H9 (cell line): ENCODE measurements around the gene OXSR1. TPM values are rescaled to one million over a fixed set of nuclear protein-coding genes. Genes with fewer than 3 reads are reported as not detected.

Experiments used
- DNase-seq: peaks from one replicate; pipeline ENCODE4 v3.0.0-alpha.2; 2017
- H2AFZ ChIP-seq: one replicate; pipeline ENCODE4 v1.6.1; 2013; ENCODE audit warnings: mild to moderate bottlenecking, low read length, control low read depth, moderate library complexity
- H2AK5ac ChIP-seq: 2 replicates; pipeline ENCODE4 v1.6.1; 2013; ENCODE audit warnings: low read length, control low read depth, mixed read lengths; ENCODE audit not compliant: insufficient read length
- H2BK120ac ChIP-seq: one replicate; pipeline ENCODE4 v1.6.1; 2013; ENCODE audit warnings: low read depth, mild to moderate bottlenecking, low read length, control low read depth, inconsistent platforms; ENCODE audit not compliant: poor library complexity, severe bottlenecking
- H2BK12ac ChIP-seq: 2 replicates; pipeline ENCODE4 v1.6.1; 2013; ENCODE audit warnings: low read length, control low read depth, mixed read lengths, low read depth; ENCODE audit not compliant: insufficient read length
- H2BK15ac ChIP-seq: 2 replicates; pipeline ENCODE4 v1.6.1; 2013; ENCODE audit warnings: low read depth, low read length, control low read depth
- H2BK20ac ChIP-seq: one replicate; pipeline ENCODE4 v1.6.1; 2013; ENCODE audit warnings: low read depth, mild to moderate bottlenecking, low read length, control low read depth, inconsistent platforms; ENCODE audit not compliant: poor library complexity, severe bottlenecking
- H2BK5ac ChIP-seq: 2 replicates; pipeline ENCODE4 v1.6.1; 2013; ENCODE audit warnings: low read length, control low read depth, mixed read lengths; ENCODE audit not compliant: insufficient read length
- H3K14ac ChIP-seq: 2 replicates; pipeline ENCODE4 v1.6.1; 2013; ENCODE audit warnings: low read length, control low read depth; ENCODE audit not compliant: insufficient read depth
- H3K18ac ChIP-seq: 2 replicates; pipeline ENCODE4 v1.6.1; 2013; ENCODE audit warnings: low read depth, mild to moderate bottlenecking, mixed read lengths, low read length, control low read depth; ENCODE audit not compliant: insufficient read length
- H3K23ac ChIP-seq: 2 replicates; pipeline ENCODE4 v1.6.1; 2013; ENCODE audit warnings: low read length, control low read depth, mixed read lengths, low read depth; ENCODE audit not compliant: insufficient read length
- H3K23me2 ChIP-seq: 2 replicates; pipeline ENCODE4 v1.6.1; 2013; ENCODE audit warnings: low read depth, mild to moderate bottlenecking, mixed read lengths, low read length, control low read depth; ENCODE audit not compliant: insufficient read length, poor library complexity, severe bottlenecking
- H3K27ac ChIP-seq: 2 replicates; pipeline ENCODE4 v1.5.1; 2013; ENCODE audit warnings: low read length, control low read depth, mixed read lengths, low read depth; ENCODE audit not compliant: insufficient read length
- H3K27me3 ChIP-seq: 2 replicates; pipeline ENCODE4 v1.6.1; 2013; ENCODE audit warnings: low read length, control low read depth, inconsistent platforms; ENCODE audit not compliant: insufficient read depth
- H3K4ac ChIP-seq: 2 replicates; pipeline ENCODE4 v1.6.1; 2013; ENCODE audit warnings: low read depth, mild to moderate bottlenecking, control low read depth, inconsistent platforms, low read length, moderate library complexity
- H3K4me1 ChIP-seq: 2 replicates; pipeline ENCODE4 v1.6.1; 2013; ENCODE audit warnings: low read length, control low read depth, inconsistent platforms; ENCODE audit not compliant: insufficient read depth
- H3K4me2 ChIP-seq: 2 replicates; pipeline ENCODE4 v1.6.1; 2013; ENCODE audit warnings: low read length, control low read depth, mixed read lengths; ENCODE audit not compliant: insufficient read length, insufficient read depth
- H3K56ac ChIP-seq: 2 replicates; pipeline ENCODE4 v1.6.1; 2013; ENCODE audit warnings: low read depth, mild to moderate bottlenecking, mixed read lengths, low read length, control low read depth; ENCODE audit not compliant: insufficient read length
- H3K79me1 ChIP-seq: 2 replicates; pipeline ENCODE4 v1.6.1; 2013; ENCODE audit warnings: low read depth, mild to moderate bottlenecking, moderate library complexity, low read length, control low read depth, inconsistent platforms; ENCODE audit not compliant: insufficient read depth, poor library complexity, severe bottlenecking
- H3K79me2 ChIP-seq: 2 replicates; pipeline ENCODE4 v1.6.1; 2013; ENCODE audit warnings: low read length, control low read depth, inconsistent platforms; ENCODE audit not compliant: insufficient read depth
- H3K9ac ChIP-seq: 2 replicates; pipeline ENCODE4 v1.6.1; 2013; ENCODE audit warnings: low read length, control low read depth, mixed read lengths; ENCODE audit not compliant: insufficient read length; ENCODE audit errors: extremely low read depth
- H3K9me3 ChIP-seq: one replicate; pipeline ENCODE4 v1.6.1; 2013; ENCODE audit warnings: low read depth, low read length, inconsistent platforms; ENCODE audit not compliant: control insufficient read depth
- H3T11ph ChIP-seq: one replicate; pipeline ENCODE4 v1.6.1; 2013; ENCODE audit warnings: mild to moderate bottlenecking, low read length, control low read depth, inconsistent platforms
- H4K20me1 ChIP-seq: one replicate; pipeline ENCODE4 v1.6.1; 2013; ENCODE audit not compliant: control insufficient read depth, insufficient read length, insufficient read depth
- H4K5ac ChIP-seq: 2 replicates; pipeline ENCODE4 v1.6.1; 2013; ENCODE audit warnings: low read depth, mild to moderate bottlenecking, mixed read lengths, low read length, control low read depth; ENCODE audit not compliant: insufficient read length
- H4K8ac ChIP-seq: replicated peaks from 2 replicates; pipeline ENCODE4 v1.6.1; 2013; ENCODE audit warnings: low read length, control low read depth, mixed read lengths, low read depth; ENCODE audit not compliant: insufficient read length
- H4K91ac ChIP-seq: 2 replicates; pipeline ENCODE4 v1.6.1; 2013; ENCODE audit warnings: low read depth, mild to moderate bottlenecking, moderate library complexity, mixed read lengths, low read length, control low read depth; ENCODE audit not compliant: insufficient read length
- H3K27ac Mint-ChIP-seq, 3 experiments: 2 replicates in 2 of 3; 3 replicates in 1 of 3; pipeline ENCODE4 v1.8.0; 2020 to 2021; ENCODE audit warnings: mixed read lengths in 3 of 3, mild to moderate bottlenecking in 1 of 3, moderate library complexity in 1 of 3
- H3K27me3 Mint-ChIP-seq: 2 replicates; pipeline ENCODE4 v1.8.0; 2021; ENCODE audit warnings: low read depth, mild to moderate bottlenecking, moderate library complexity, mixed read lengths
- H3K36me3 Mint-ChIP-seq, 3 experiments: 2 replicates in 2 of 3; 3 replicates in 1 of 3; pipeline ENCODE4 v1.8.0; 2020 to 2021; ENCODE audit warnings: low read depth in 3 of 3, mixed read lengths in 3 of 3; ENCODE audit not compliant: insufficient read depth in 1 of 3
- H3K4me1 Mint-ChIP-seq, 2 experiments: 2 replicates each; pipeline ENCODE4 v1.8.0; 2020; ENCODE audit warnings: mixed read lengths in 2 of 2
- H3K4me3 Mint-ChIP-seq, 2 experiments: 2 replicates in 1 of 2; 3 replicates in 1 of 2; pipeline ENCODE4 v1.8.0; 2020 to 2021; ENCODE audit warnings: mild to moderate bottlenecking in 2 of 2, mixed read lengths in 2 of 2, moderate library complexity in 1 of 2
- H3K9me3 Mint-ChIP-seq, 2 experiments: 2 replicates in 1 of 2; 3 replicates in 1 of 2; pipeline ENCODE4 v1.8.0; 2020; ENCODE audit warnings: mild to moderate bottlenecking in 2 of 2, mixed read lengths in 2 of 2, moderate library complexity in 1 of 2
- WGBS: extraction: QIAGEN DNeasy Blood & Tissue Kit; methylation state at CpG from one replicate; pipeline ENCODE4 v1.1.7; 2013; ENCODE audit warnings: missing lambda C conversion rate, low lambda C conversion rate, mixed read lengths; ENCODE audit not compliant: insufficient read length; ENCODE audit errors: extremely low coverage; 5-methylcytosine and 5-hydroxymethylcytosine counted together
- total RNA-seq: library from RNA; stranded (reverse); gene quantifications from 2 replicates; pipeline ENCODE4 v1.2.1, GENCODE V29; 2021
- TF ChIP-seq, protein P1 (sequence below): fragments of 200-600 bp; sonication (generic); conservative IDR thresholded peaks from 3 replicates; pipeline ENCODE4 v1.8.0; 2021; ENCODE audit warnings: antibody characterized with exemption, mild to moderate bottlenecking

The OXSR1 gene
- total RNA-seq, 1 experiment from 2014 or later = 54.1 TPM

DNA sequence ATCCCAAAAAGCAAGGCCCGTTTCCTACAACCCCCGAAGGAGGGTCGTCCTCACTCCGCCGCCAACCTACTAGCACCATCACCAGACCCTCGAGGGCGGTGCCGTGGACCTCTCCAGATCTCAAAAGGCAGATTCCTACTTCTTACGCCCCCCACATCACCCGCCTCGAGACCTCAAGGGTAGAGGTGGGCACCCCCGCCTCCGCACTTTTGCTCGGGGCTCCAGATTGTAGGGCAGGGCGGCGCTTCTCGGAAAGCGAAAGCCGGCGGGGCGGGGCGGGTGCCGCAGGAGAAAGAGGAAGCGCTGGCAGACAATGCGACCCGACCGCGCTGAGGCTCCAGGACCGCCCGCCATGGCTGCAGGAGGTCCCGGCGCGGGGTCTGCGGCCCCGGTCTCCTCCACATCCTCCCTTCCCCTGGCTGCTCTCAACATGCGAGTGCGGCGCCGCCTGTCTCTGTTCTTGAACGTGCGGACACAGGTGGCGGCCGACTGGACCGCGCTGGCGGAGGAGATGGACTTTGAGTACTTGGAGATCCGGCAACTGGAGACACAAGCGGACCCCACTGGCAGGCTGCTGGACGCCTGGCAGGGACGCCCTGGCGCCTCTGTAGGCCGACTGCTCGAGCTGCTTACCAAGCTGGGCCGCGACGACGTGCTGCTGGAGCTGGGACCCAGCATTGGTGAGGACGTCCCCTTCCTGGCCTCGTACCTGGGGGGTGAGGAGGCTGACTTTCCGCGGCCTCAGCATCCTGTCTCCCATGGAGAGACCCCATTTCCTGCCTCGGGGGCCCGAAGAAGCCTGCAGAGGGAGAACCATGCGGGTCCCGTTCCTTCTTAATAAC, 26.8 kb upstream of the OXSR1 start, which contains the start of gene MYD88:
Gene MYD88, plus strand, starts transcription at position 313 of the 842 bp plus-strand sequence. Its CDS starts 40 bp downstream, at position 353.
- Mint-ChIP-seq H3K9me3 (no peaks in the 10 kb centered on the region; a peak in 1 of 5 replicates), H3K27ac (peak within 1 kb of the TSS; percentile 84 to 96 (median 96)), H3K4me1 (peaks cover 37 to 42% of the 10 kb centered on the region in 2 experiments), H3K4me3 (peak within 1 kb of the TSS; percentile 91 to 92), H3K27me3 (no peaks in the 10 kb centered on the region; the same call in 1 of the 2 replicates), H3K36me3 (peaks cover 29 to 47% (median 30%) of the 10 kb centered on the region in 3 experiments)
- Histone ChIP-seq H3K27me3 (no peaks in the 10 kb centered on the region), H3K23me2 (peaks cover 18% of the 10 kb centered on the region), H3K79me1 (no peaks in the 10 kb centered on the region), H2BK12ac (no peak within 1 kb of the TSS), H3K9ac (peak within 1 kb of the TSS; percentile 79), H4K8ac (no peak within 1 kb of the TSS), H3K56ac (no peak within 1 kb of the TSS), H3K4ac (no peak within 1 kb of the TSS), H3K79me2 (no peaks in the 10 kb centered on the region), H2BK15ac (no peak within 1 kb of the TSS), H2BK120ac (no peak within 1 kb of the TSS), H2AK5ac (no peak within 1 kb of the TSS), H3K4me2 (peak within 1 kb of the TSS; percentile 80), H4K5ac (no peak within 1 kb of the TSS), H3K18ac (peak within 1 kb of the TSS; percentile 53), H3T11ph (no peak within 1 kb of the TSS), H3K9me3 (no peaks in the 10 kb centered on the region), H2BK5ac (no peak within 1 kb of the TSS), H4K20me1 (no peaks in the 10 kb centered on the region), H4K91ac (no peak within 1 kb of the TSS), H2BK20ac (no peak within 1 kb of the TSS), H3K14ac (peak within 1 kb of the TSS; percentile 82), H3K4me1 (peaks cover 8% of the 10 kb centered on the region; the same call in 1 of the 2 replicates), H3K27ac (no peak within 1 kb of the TSS), H2AFZ (no peak within 1 kb of the TSS), H3K23ac (no peak within 1 kb of the TSS)
- TF ChIP-seq, protein P1, sequence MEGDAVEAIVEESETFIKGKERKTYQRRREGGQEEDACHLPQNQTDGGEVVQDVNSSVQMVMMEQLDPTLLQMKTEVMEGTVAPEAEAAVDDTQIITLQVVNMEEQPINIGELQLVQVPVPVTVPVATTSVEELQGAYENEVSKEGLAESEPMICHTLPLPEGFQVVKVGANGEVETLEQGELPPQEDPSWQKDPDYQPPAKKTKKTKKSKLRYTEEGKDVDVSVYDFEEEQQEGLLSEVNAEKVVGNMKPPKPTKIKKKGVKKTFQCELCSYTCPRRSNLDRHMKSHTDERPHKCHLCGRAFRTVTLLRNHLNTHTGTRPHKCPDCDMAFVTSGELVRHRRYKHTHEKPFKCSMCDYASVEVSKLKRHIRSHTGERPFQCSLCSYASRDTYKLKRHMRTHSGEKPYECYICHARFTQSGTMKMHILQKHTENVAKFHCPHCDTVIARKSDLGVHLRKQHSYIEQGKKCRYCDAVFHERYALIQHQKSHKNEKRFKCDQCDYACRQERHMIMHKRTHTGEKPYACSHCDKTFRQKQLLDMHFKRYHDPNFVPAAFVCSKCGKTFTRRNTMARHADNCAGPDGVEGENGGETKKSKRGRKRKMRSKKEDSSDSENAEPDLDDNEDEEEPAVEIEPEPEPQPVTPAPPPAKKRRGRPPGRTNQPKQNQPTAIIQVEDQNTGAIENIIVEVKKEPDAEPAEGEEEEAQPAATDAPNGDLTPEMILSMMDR = no peak
- DNase-seq = peak; percentile 79
- no CpG with 5 or more reads among the region's 65 CpGs for WGBS
